Measurements from ENCODE around the gene SERTAD1.

DNA sequence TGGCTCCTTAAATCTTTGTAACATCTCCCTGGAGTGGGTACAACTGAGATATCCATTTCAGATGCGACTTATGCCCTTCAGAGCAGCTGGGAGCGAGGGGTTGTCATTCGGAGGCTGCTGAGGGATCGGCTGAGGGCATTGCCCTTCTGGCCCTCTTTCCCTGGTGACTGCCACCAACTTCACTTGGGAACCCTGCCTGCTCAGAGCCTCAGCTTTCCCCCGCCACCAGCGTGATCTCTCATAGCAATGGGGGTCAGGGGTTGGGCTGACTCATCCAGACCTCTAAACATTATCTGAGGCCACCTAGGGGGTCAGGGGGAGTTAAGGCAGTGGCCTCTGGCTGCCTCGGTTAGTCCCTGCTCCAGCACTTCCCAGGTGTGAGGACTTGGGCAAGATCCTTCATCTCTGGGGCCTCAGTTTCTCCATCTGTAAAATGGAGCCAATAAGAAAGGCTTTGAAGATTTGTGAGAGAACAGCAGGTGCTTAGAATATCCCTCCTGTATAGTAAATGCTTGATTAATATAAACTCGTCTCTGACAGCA is 13.8 kb downstream of the SERTAD1 start:
- TF ChIP-seq POLR2A (IDR thresholded peaks at IDR 0.05) (no peak), EP300 (IDR thresholded peaks at IDR 0.05) (no peak)
- TF ChIP-seq, protein P1, sequence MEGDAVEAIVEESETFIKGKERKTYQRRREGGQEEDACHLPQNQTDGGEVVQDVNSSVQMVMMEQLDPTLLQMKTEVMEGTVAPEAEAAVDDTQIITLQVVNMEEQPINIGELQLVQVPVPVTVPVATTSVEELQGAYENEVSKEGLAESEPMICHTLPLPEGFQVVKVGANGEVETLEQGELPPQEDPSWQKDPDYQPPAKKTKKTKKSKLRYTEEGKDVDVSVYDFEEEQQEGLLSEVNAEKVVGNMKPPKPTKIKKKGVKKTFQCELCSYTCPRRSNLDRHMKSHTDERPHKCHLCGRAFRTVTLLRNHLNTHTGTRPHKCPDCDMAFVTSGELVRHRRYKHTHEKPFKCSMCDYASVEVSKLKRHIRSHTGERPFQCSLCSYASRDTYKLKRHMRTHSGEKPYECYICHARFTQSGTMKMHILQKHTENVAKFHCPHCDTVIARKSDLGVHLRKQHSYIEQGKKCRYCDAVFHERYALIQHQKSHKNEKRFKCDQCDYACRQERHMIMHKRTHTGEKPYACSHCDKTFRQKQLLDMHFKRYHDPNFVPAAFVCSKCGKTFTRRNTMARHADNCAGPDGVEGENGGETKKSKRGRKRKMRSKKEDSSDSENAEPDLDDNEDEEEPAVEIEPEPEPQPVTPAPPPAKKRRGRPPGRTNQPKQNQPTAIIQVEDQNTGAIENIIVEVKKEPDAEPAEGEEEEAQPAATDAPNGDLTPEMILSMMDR (IDR thresholded peaks at IDR 0.05), result no peak
